ENCODE data around the gene ERGIC1. TPM values are rescaled to one million over a fixed set of nuclear protein-coding genes. Genes with fewer than 3 reads are reported as not detected.

The ERGIC1 gene
- total and polyA plus RNA-seq, 8 donors: 54.8 to 101 (median 75.6) TPM

DNA sequence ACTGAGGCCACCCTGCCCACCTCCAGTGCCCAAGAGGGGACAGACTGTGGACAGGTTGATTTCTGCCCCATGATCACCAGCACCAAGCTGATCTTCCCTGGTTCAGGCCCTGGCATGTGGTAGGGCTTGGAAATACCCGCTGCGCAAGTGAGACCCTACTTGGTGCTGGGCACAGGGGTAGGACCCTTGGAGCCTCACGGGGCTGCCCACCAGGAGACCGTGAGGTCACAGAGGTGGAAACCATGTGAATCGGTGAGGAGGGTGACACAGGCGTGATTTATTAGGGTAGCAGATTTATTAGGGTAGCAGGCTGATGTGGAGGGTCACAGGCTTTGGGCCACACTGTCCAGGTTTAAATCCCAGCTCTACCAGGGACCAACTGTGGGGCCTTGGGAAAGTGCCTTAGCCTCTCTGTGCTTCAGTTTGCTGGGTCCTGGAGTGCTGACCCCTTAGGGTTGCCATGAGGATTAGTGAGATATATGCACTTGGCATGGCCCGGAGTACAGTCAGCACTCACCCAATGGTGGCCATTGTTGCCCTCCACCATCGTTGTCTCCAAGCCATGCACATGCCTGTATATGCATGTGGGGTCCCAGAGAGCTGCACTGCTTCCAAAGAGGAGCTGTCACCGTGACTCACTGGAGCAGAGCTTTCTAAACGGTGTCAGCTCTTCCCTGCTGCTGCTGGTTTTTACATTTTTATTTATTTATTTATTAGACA lies 42.2 kb upstream of the ERGIC1 start:
- H3K36me3 ChIP-seq: no peaks in the 10 kb centered on the region
- peaks cover 0 to 20% (median 16%) of the 10 kb centered on the region in 3 donors for H3K4me1 ChIP-seq
- WGBS, 2 donors: 92% methylated on average over 10 of the region's 10 CpGs
- no peaks in the 10 kb centered on the region for H3K27me3 ChIP-seq
- FAIRE-seq (no peak), ATAC-seq (no peak), DNase-seq (no peak)
- H3K9me3 ChIP-seq: no peaks in the 10 kb centered on the region
- H3K4me3 ChIP-seq: no peak overlapping the region
- H3K27ac ChIP-seq: no peak overlapping the region
- TF ChIP-seq, protein P1, sequence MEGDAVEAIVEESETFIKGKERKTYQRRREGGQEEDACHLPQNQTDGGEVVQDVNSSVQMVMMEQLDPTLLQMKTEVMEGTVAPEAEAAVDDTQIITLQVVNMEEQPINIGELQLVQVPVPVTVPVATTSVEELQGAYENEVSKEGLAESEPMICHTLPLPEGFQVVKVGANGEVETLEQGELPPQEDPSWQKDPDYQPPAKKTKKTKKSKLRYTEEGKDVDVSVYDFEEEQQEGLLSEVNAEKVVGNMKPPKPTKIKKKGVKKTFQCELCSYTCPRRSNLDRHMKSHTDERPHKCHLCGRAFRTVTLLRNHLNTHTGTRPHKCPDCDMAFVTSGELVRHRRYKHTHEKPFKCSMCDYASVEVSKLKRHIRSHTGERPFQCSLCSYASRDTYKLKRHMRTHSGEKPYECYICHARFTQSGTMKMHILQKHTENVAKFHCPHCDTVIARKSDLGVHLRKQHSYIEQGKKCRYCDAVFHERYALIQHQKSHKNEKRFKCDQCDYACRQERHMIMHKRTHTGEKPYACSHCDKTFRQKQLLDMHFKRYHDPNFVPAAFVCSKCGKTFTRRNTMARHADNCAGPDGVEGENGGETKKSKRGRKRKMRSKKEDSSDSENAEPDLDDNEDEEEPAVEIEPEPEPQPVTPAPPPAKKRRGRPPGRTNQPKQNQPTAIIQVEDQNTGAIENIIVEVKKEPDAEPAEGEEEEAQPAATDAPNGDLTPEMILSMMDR (IDR thresholded peaks at IDR 0.05): no peak
- intact Hi-C loops (cut with DNase I): no loop called here

DNA sequence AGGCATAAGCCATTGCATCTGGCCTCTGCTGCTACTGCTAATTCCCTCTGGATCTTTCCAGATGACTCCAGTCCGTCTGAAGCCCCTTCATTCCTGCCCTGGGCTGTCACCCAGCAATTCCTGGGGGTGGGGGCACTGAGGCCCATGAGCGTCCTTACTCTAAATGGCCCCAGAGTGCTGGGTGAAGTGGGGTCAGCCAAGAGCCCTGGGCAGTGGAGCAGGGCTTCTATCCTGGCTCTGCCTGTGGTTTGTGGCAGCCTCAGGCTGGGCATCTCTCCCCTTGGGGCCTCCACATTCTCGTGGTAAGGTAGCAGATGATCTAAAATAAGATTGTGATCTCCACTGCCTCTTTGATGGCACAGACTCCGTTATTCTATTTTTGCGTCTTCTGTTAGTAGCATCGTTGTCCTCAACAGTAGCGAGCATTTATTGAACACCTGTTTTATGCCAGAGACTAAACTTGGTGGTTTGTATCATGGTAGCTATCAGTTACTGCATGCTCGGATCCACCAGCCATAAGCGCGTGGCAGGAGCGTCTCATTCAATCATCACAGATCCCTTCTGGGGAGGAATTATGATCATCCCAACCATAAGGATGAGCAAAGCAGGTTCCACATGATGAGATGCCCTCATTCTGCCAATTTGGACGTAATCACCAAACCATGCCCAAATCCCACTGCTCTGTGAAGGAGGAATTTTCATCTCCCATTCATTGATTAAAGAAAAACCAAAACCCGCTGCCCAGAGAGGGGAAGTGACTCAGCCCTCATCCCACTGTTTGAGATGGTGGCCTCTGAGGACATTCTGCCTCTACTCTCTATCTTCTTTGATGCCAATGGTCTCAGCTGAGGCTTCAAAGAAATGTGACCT lies 41.1 kb upstream of the ERGIC1 start:
- ATAC-seq (no peak), DNase-seq (no peak), FAIRE-seq (no peak)
- Histone ChIP-seq H3K27me3 (no peaks in the 10 kb centered on the region), H3K36me3 (no peaks in the 10 kb centered on the region), H3K9me3 (no peaks in the 10 kb centered on the region), H3K27ac (no peak overlapping the region), H3K4me3 (no peak overlapping the region), H3K4me1 (peaks cover 0 to 20% (median 20%) of the 10 kb centered on the region in 3 donors)
- intact Hi-C loops (cut with DNase I): no loop called here
- TF ChIP-seq, protein P1 (IDR thresholded peaks at IDR 0.05): no peak
- 89 to 93% methylated on average over 13 of the region's 13 CpGs for whole genome bisulfite sequencing, 2 donors

DNA sequence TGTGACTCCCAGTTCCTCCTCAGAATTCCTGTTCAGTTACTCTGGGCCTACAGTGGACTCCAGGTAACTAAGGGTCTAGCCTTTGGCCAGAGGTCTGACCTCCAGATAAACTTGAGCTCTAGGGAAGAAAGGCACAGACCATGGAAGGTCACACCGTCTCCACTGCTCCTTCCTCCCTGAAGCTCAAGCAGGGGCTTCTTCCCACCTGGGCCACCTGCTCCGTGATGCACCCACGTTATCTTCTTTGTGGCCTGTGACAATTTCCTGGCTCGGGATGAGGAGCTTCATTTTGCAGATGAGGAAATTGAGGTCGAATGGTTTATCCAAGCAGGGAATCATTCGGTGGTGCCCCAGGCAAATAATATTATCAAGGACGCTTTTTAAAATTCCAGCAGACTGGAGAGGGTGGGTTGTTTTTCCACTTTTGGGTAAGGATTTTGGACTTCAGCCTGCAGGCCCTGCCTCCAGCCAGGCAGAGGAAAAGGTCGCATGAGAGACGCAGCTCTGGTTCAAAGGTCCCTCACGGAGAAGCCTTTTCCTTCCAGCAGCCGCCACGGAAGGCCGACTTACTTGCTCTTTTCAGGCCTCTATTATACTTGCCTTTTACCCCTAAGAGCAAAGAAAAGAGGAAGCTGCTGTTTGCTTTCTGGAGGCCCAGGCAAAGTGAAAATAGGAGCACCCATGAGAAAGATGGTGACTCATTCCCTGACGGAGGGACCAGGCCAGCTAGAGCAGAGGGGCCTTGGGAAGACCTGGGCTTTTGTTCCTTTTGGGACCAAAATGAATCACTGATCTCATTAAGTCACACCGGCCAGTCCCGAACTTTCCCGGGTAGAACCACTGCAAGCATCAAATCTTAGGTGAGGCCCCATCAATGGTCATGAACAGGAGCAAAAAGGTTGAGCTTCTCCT lies 40.2 kb upstream of the ERGIC1 start:
- ATAC-seq: no peak
- intact Hi-C loops (cut with DNase I): no loop called here
- FAIRE-seq: no peak
- TF ChIP-seq, protein P1 (IDR thresholded peaks at IDR 0.05): no peak
- 84 to 89% methylated on average over 17 of the region's 17 CpGs for WGBS, 2 donors
- peak overlapping the region in 2 of 4 donors; percentile 23 to 28 for H3K27ac ChIP-seq
- H3K9me3 ChIP-seq: no peaks in the 10 kb centered on the region
- no peak overlapping the region for H3K4me3 ChIP-seq
- H3K4me1 ChIP-seq: peaks cover 0 to 17% (median 11%) of the 10 kb centered on the region in 3 donors
- H3K27me3 ChIP-seq: no peaks in the 10 kb centered on the region
- DNase-seq: no peak
- no peaks in the 10 kb centered on the region for H3K36me3 ChIP-seq

DNA sequence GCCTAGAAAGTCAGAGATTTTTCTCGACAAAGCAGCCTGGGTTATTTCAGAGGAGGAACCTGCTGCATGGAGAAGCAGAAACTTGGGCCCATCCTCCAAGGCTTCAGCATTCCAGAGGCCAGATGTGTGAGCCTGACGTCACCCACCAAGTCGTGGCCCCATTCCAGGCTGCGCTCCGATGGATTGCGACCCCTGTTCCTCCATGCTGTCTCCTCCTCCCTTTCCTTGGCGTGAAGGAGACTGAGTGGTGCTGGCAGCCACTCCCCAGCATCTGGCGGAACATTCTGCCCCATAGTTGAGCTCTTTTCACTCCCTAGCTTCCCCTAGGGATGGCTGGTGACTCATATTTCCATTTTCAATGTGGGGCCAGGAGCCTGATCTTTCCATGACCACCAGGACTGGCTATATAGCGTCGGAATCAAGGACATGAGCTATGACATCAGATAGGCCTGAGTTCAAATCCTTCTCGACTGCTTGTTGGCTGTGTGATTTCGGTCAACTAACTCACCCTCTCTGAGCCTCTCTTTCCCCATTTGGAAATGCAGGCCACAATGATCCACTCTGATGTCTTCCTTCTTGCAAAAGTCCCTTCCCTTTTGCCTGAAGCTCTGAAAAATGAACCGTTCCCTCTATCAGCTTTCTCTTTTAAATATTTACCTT lies 38.6 kb upstream of the ERGIC1 start:
- TF ChIP-seq, protein P1 (IDR thresholded peaks at IDR 0.05): no peak
- no peaks in the 10 kb centered on the region for H3K9me3 ChIP-seq
- FAIRE-seq (no peak), ATAC-seq (peak; percentile 33 to 66 (median 48)), DNase-seq (peak in 3 of 6 donors; percentile 37 to 58 (median 57))
- no peaks in the 10 kb centered on the region for H3K27me3 ChIP-seq
- intact Hi-C loops (cut with DNase I): no loop called here
- H3K4me3 ChIP-seq: no peak overlapping the region
- no peaks in the 10 kb centered on the region for H3K36me3 ChIP-seq
- H3K4me1 ChIP-seq: peaks cover 0 to 6% (median 3%) of the 10 kb centered on the region in 3 donors
- 65 to 68% methylated on average over 13 of the region's 13 CpGs for WGBS, 2 donors
- peak overlapping the region in 2 of 4 donors; percentile 25 to 28 for H3K27ac ChIP-seq
